PFSK-1 (cell line): ENCODE measurements around the gene CTSZ.

Source experiments
- FOXP2 ChIP-seq: optimal IDR thresholded peaks from 2 replicates; pipeline ENCODE3; 2011; ENCODE audit warnings: borderline replicate concordance, control low read depth, inconsistent platforms; ENCODE audit not compliant: insufficient read depth; ENCODE audit errors: extremely low read length, extremely low read depth
- POLR2AphosphoS5 ChIP-seq: IDR thresholded peaks from 2 replicates; pipeline ENCODE4 v1.6.1; 2012; ENCODE audit warnings: low read depth, mild to moderate bottlenecking, control low read depth, low read length, moderate library complexity
- TAF1 ChIP-seq: IDR thresholded peaks from 2 replicates; pipeline ENCODE4 v1.6.1; 2012; ENCODE audit warnings: low read length, control low read depth, borderline replicate concordance; ENCODE audit not compliant: insufficient read depth
- TF ChIP-seq, protein P1 (sequence below), 2 experiments: IDR thresholded peaks; 2 replicates each; pipeline versions ENCODE4 v1.6.1 to v1.8.0; 2011 to 2012; ENCODE audit warnings: low read depth in 2 of 2, low read length in 2 of 2, control low read depth in 1 of 2, inconsistent platforms in 1 of 2, mild to moderate bottlenecking in 1 of 2, moderate library complexity in 1 of 2; ENCODE audit not compliant: insufficient read depth in 1 of 2

DNA sequence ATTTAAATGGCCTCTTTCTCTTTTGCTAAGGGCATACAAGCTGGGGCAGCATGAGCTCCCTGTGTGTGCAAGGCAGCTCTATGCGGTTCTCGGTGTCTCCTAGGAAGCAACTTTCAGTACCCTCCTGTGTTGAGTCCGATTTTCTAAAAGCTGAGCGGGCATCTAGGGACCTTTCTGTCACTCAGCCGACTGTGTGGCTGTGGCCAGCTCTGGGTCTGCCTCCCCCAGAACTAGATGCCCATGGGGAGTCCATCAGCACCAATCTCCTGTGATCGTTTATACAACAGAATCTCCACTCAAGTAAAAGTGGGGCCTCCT, 18.5 kb downstream of the CTSZ start:
- no peak for TF ChIP-seq TAF1
- TF ChIP-seq POLR2AphosphoS5 = no peak
- TF ChIP-seq, protein P1, sequence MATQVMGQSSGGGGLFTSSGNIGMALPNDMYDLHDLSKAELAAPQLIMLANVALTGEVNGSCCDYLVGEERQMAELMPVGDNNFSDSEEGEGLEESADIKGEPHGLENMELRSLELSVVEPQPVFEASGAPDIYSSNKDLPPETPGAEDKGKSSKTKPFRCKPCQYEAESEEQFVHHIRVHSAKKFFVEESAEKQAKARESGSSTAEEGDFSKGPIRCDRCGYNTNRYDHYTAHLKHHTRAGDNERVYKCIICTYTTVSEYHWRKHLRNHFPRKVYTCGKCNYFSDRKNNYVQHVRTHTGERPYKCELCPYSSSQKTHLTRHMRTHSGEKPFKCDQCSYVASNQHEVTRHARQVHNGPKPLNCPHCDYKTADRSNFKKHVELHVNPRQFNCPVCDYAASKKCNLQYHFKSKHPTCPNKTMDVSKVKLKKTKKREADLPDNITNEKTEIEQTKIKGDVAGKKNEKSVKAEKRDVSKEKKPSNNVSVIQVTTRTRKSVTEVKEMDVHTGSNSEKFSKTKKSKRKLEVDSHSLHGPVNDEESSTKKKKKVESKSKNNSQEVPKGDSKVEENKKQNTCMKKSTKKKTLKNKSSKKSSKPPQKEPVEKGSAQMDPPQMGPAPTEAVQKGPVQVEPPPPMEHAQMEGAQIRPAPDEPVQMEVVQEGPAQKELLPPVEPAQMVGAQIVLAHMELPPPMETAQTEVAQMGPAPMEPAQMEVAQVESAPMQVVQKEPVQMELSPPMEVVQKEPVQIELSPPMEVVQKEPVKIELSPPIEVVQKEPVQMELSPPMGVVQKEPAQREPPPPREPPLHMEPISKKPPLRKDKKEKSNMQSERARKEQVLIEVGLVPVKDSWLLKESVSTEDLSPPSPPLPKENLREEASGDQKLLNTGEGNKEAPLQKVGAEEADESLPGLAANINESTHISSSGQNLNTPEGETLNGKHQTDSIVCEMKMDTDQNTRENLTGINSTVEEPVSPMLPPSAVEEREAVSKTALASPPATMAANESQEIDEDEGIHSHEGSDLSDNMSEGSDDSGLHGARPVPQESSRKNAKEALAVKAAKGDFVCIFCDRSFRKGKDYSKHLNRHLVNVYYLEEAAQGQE (IDR thresholded peaks at IDR 0.05; ENCODE audit: insufficient read depth in 1 of 2, low read depth in 2 of 2, low read length in 2 of 2) = no peak
- TF ChIP-seq FOXP2 = no peak
